Keratinocyte (primary cell): Measurements from ENCODE around the gene SIX1. TPM values are rescaled to one million over a fixed set of nuclear protein-coding genes. Genes with fewer than 3 reads are reported as not detected.

Experiments used
- DNase-seq: peaks from one replicate; pipeline ENCODE4 v3.0.0-alpha.2; 2011; ENCODE audit warnings: low read depth, missing footprints, low spot score
- FAIRE-seq: peaks from 2 replicates; lab custom pipeline; 2011; peaks lifted over from hg19 to GRCh38; lab: Jason Lieb, UNC
- H2AFZ ChIP-seq: 2 replicates; pipeline ENCODE4 v1.6.0; 2012; ENCODE audit warnings: low read length, control low read depth, inconsistent platforms; ENCODE audit not compliant: control insufficient read depth
- H3K27ac ChIP-seq: 2 replicates; pipeline ENCODE4 v1.5.1; 2011; ENCODE audit warnings: low read length; ENCODE audit not compliant: control insufficient read depth, insufficient read depth
- H3K27me3 ChIP-seq: 3 replicates; pipeline ENCODE4 v1.6.0; 2011; ENCODE audit warnings: low read length; ENCODE audit not compliant: control insufficient read depth, insufficient read depth; ENCODE audit errors: extremely low read depth
- H3K36me3 ChIP-seq, 2 experiments: 2 replicates in 1 of 2; 3 replicates in 1 of 2; pipeline ENCODE4 v1.5.1; 2011; ENCODE audit warnings: low read length in 2 of 2, mild to moderate bottlenecking in 1 of 2; ENCODE audit not compliant: control insufficient read depth in 2 of 2, insufficient read depth in 2 of 2; ENCODE audit errors: extremely low read depth in 1 of 2
- H3K4me1 ChIP-seq: 3 replicates; pipeline ENCODE4 v1.5.1; 2011; ENCODE audit warnings: low read length; ENCODE audit not compliant: control insufficient read depth, insufficient read depth; ENCODE audit errors: extremely low read depth
- H3K4me2 ChIP-seq: 3 replicates; pipeline ENCODE4 v1.6.0; 2011; ENCODE audit warnings: low read depth, low read length; ENCODE audit not compliant: control insufficient read depth, insufficient read depth; ENCODE audit errors: extremely low read depth
- H3K4me3 ChIP-seq, 3 experiments: fragments of 200-600 bp in 1 of 3; sonication (generic) in 1 of 3; 2 replicates in 2 of 3; 3 replicates in 1 of 3; pipeline ENCODE4 v1.5.1; 2011 to 2016; ENCODE audit warnings: low read length in 3 of 3, mild to moderate bottlenecking in 3 of 3, control low read depth in 2 of 3, inconsistent platforms in 1 of 3, low read depth in 1 of 3, mixed read lengths in 1 of 3, mixed run types in 1 of 3, moderate library complexity in 1 of 3; ENCODE audit not compliant: control insufficient read depth in 2 of 3, insufficient read depth in 2 of 3; ENCODE audit errors: extremely low read depth in 1 of 3
- H3K79me2 ChIP-seq: 2 replicates; pipeline ENCODE4 v1.6.0; 2012; ENCODE audit warnings: low read length; ENCODE audit not compliant: control insufficient read depth, insufficient read depth
- H3K9ac ChIP-seq: 3 replicates; pipeline ENCODE4 v1.6.0; 2011; ENCODE audit warnings: low read length; ENCODE audit not compliant: control insufficient read depth, insufficient read depth; ENCODE audit errors: extremely low read depth
- H3K9me1 ChIP-seq: 3 replicates; pipeline ENCODE4 v1.6.0; 2011; ENCODE audit warnings: low read length; ENCODE audit not compliant: control insufficient read depth, insufficient read depth; ENCODE audit errors: extremely low read depth
- H3K9me3 ChIP-seq: 2 replicates; pipeline ENCODE4 v1.5.1; 2012; ENCODE audit warnings: low read depth, low read length; ENCODE audit not compliant: control insufficient read depth
- H4K20me1 ChIP-seq: 3 replicates; pipeline ENCODE4 v1.6.0; 2011; ENCODE audit warnings: low read length; ENCODE audit not compliant: control insufficient read depth, insufficient read depth; ENCODE audit errors: extremely low read depth
- CTCF ChIP-seq, 3 experiments: IDR thresholded peaks in 1 of 3; conservative IDR thresholded peaks in 1 of 3; optimal IDR thresholded peaks in 1 of 3; 2 replicates in 2 of 3; 3 replicates in 1 of 3; pipeline versions ENCODE3 to v1.5.1; 2011; ENCODE audit warnings: low read length in 3 of 3, mild to moderate bottlenecking in 3 of 3, moderate library complexity in 2 of 3, control low read depth in 1 of 3, inconsistent platforms in 1 of 3; ENCODE audit not compliant: insufficient read depth in 2 of 3; ENCODE audit errors: extremely low read depth in 1 of 3
- EZH2 ChIP-seq: IDR thresholded peaks from one replicate; pipeline ENCODE4 v1.6.1; 2012; ENCODE audit warnings: inconsistent platforms, mild to moderate bottlenecking, low read length, moderate library complexity
- dilution Hi-C: fragments of 300-500 bp; cut with MboI; formaldehyde crosslinking; loops from one replicate; pipeline ENCODE4 v1.7.0; 2020; ENCODE audit warnings: low sequenced_read_pairs; ENCODE audit not compliant: extremely low pct_ligation_motif_present
- polyA plus RNA-seq, 5 experiments: library from polyadenylated mRNA; depleted of rRNA in 3 of 5; stranded (reverse) in 3 of 5; stranded (forward) in 1 of 5; unstranded in 1 of 5; fragments of >200 nt; gene quantifications; 1 replicate in 1 of 5; 2 replicates in 3 of 5; 3 replicates in 1 of 5; pipeline versions ENCODE4 v1.2.1 to v1.2.3, GENCODE V29; 2011 to 2012; ENCODE audit warnings: missing spikeins in 2 of 5, low read depth in 1 of 5, low replicate concordance in 1 of 5

The SIX1 gene
- polyA plus RNA-seq, 1 donor (not counting 4 experiments of a cell fraction or from before 2014, with no cell fraction given), result 0.04 TPM

GRCh38 chr14:60596139-60596538 is 53.1 kb downstream of the SIX1 start:
- FAIRE-seq, result no peak
- no peak overlapping the region for H3K4me2 ChIP-seq
- DNase-seq, result no peak
- H3K36me3 ChIP-seq, result no peaks in the 10 kb centered on the region
- H3K27ac ChIP-seq, result no peak overlapping the region
- no peaks in the 10 kb centered on the region for H3K4me1 ChIP-seq
- no peak overlapping the region for H3K9ac ChIP-seq
- no peaks in the 10 kb centered on the region for H3K27me3 ChIP-seq
- no peak for TF ChIP-seq EZH2
- no peak for TF ChIP-seq CTCF (optimal IDR thresholded peaks at IDR 0.05 in 1 of 3, IDR thresholded peaks at IDR 0.05 in 1 of 3, conservative IDR thresholded peaks at IDR 0.05 in 1 of 3; ENCODE audit: extremely low read depth in 1 of 3, insufficient read depth in 2 of 3, low read length in 3 of 3)
- H2AFZ ChIP-seq, result no peak overlapping the region
- no peaks in the 10 kb centered on the region for H3K9me1 ChIP-seq
- no peaks in the 10 kb centered on the region for H3K9me3 ChIP-seq
- dilution Hi-C loops, result no loop called here
- no peak overlapping the region for H3K4me3 ChIP-seq
- no peaks in the 10 kb centered on the region for H3K79me2 ChIP-seq
- no peaks in the 10 kb centered on the region for H4K20me1 ChIP-seq

GRCh38 chr14:60594062-60594461 is 55.2 kb downstream of the SIX1 start:
- no peak for FAIRE-seq
- dilution Hi-C loops, result no loop called here

More at GRCh38 chr14:60594062-60594461, 55.2 kb downstream of the SIX1 start:
- H3K27ac ChIP-seq, result no peak overlapping the region
- no peaks in the 10 kb centered on the region for H3K79me2 ChIP-seq
- H3K4me3 ChIP-seq, result no peak overlapping the region
- H3K27me3 ChIP-seq, result no peaks in the 10 kb centered on the region
- no peak overlapping the region for H3K9ac ChIP-seq
- H4K20me1 ChIP-seq, result no peaks in the 10 kb centered on the region
- H3K36me3 ChIP-seq, result no peaks in the 10 kb centered on the region
- no peaks in the 10 kb centered on the region for H3K4me1 ChIP-seq
- no peak for DNase-seq
- no peaks in the 10 kb centered on the region for H3K9me1 ChIP-seq
- TF ChIP-seq CTCF (optimal IDR thresholded peaks at IDR 0.05 in 1 of 3, IDR thresholded peaks at IDR 0.05 in 1 of 3, conservative IDR thresholded peaks at IDR 0.05 in 1 of 3; ENCODE audit: extremely low read depth in 1 of 3, insufficient read depth in 2 of 3, low read length in 3 of 3) (no peak), EZH2 (no peak)
- H3K9me3 ChIP-seq, result no peaks in the 10 kb centered on the region
- no peak overlapping the region for H2AFZ ChIP-seq
- no peak overlapping the region for H3K4me2 ChIP-seq

Other genes starting within 250 kb of the SIX1 start
- gene C14orf39, start 163.4 kb downstream of the SIX1 start, polyA plus RNA-seq, result not detected in 3 replicates
- not detected in 3 replicates for gene SIX6, start 140.3 kb downstream of the SIX1 start, polyA plus RNA-seq
- 2.5 to 4.5 TPM (median 4.0 TPM) in 3 replicates for gene SIX4, start 74.9 kb upstream of the SIX1 start, polyA plus RNA-seq
- 52.1 to 79.5 TPM (median 63.9 TPM) in 3 replicates for gene MNAT1, start 85.3 kb upstream of the SIX1 start, polyA plus RNA-seq